SU-DHL-6 (cell line): Measurements from ENCODE around the gene MAPK8IP1.
"Not testable (repeated sequence)": the region's sequence is repeated elsewhere in the genome, so short reads cannot be mapped to it uniquely, and the experiment has no call there.

Experiments
- H2AFZ ChIP-seq: fragments of 200-600 bp; sonication (generic); 2 replicates; pipeline ENCODE4 v1.6.1; 2014; ENCODE audit warnings: low read depth, mild to moderate bottlenecking, moderate library complexity, mixed read lengths, antibody characterized with exemption, low read length; ENCODE audit not compliant: severe bottlenecking
- H3F3A ChIP-seq: fragments of 200-600 bp; shearing (Covaris generic); 2 replicates; pipeline ENCODE4 v1.6.0; 2016; ENCODE audit warnings: antibody characterized with exemption, mild to moderate bottlenecking; ENCODE audit not compliant: insufficient read depth
- H3K27ac ChIP-seq: fragments of 200-600 bp; sonication (generic); 2 replicates; pipeline ENCODE4 v1.5.1; 2016; ENCODE audit warnings: low read depth, mild to moderate bottlenecking, low read length, moderate library complexity, mixed read lengths
- H3K27me3 ChIP-seq: fragments of 200-600 bp; sonication (generic), shearing (Covaris generic); 2 replicates; pipeline ENCODE4 v1.6.0; 2014; ENCODE audit warnings: mild to moderate bottlenecking, low read length
- H3K36me3 ChIP-seq: fragments of 200-600 bp; sonication (generic); 2 replicates; pipeline ENCODE4 v1.6.1; 2014; ENCODE audit warnings: mild to moderate bottlenecking, low read length, mixed read lengths
- H3K4me2 ChIP-seq: fragments of 300-600, 200-600 bp; shearing (Covaris generic), sonication (generic); 2 replicates; pipeline ENCODE4 v1.6.0; 2014; ENCODE audit warnings: low read length, low read depth, mild to moderate bottlenecking; ENCODE audit not compliant: poor library complexity, severe bottlenecking
- H3K4me3 ChIP-seq: fragments of 200-600 bp; sonication (generic); 2 replicates; pipeline ENCODE4 v1.5.1; 2014; ENCODE audit warnings: antibody characterized with exemption, low read length, mild to moderate bottlenecking, mixed read lengths; ENCODE audit not compliant: insufficient read depth, poor library complexity, severe bottlenecking
- H3K79me2 ChIP-seq: fragments of 200-600 bp; sonication (generic); 2 replicates; pipeline ENCODE4 v1.6.1; 2014; ENCODE audit warnings: mild to moderate bottlenecking, low read length, moderate library complexity; ENCODE audit not compliant: insufficient read depth
- H3K9ac ChIP-seq: fragments of 200-600 bp; sonication (generic); 2 replicates; pipeline ENCODE4 v1.7.0; 2014; ENCODE audit warnings: mild to moderate bottlenecking, low read length
- H3K9me2 ChIP-seq: fragments of 200-600 bp; sonication (generic); replicated peaks from 2 replicates; pipeline ENCODE4 v1.6.1; 2014; ENCODE audit warnings: low read length; ENCODE audit not compliant: insufficient read depth
- H3K9me3 ChIP-seq: fragments of 200-600 bp; sonication (generic); 2 replicates; pipeline ENCODE4 v1.6.1; 2014; ENCODE audit warnings: low read length, mixed read lengths; ENCODE audit not compliant: insufficient read depth
- H4K20me1 ChIP-seq: fragments of 200-600 bp; sonication (generic); 2 replicates; pipeline ENCODE4 v1.6.1; 2014; ENCODE audit warnings: low read depth, mild to moderate bottlenecking, antibody characterized with exemption, low read length, moderate library complexity, mixed read lengths
- EZH2phosphoT487 ChIP-seq: fragments of 200-600 bp; sonication (generic), shearing (Covaris generic); conservative IDR thresholded peaks from 2 replicates; pipeline ENCODE4 v1.6.1; 2018; ENCODE audit warnings: mild to moderate bottlenecking, antibody characterized with exemption, low read length, moderate library complexity, mixed read lengths
- TF ChIP-seq, protein P1 (sequence below): fragments of 200-600 bp; sonication (generic); IDR thresholded peaks from one replicate; pipeline ENCODE4 v1.5.1; 2017; ENCODE audit warnings: antibody characterized with exemption, mild to moderate bottlenecking, low read length, moderate library complexity; ENCODE audit not compliant: insufficient read depth, poor library complexity, severe bottlenecking

The MAPK8IP1 gene

DNA sequence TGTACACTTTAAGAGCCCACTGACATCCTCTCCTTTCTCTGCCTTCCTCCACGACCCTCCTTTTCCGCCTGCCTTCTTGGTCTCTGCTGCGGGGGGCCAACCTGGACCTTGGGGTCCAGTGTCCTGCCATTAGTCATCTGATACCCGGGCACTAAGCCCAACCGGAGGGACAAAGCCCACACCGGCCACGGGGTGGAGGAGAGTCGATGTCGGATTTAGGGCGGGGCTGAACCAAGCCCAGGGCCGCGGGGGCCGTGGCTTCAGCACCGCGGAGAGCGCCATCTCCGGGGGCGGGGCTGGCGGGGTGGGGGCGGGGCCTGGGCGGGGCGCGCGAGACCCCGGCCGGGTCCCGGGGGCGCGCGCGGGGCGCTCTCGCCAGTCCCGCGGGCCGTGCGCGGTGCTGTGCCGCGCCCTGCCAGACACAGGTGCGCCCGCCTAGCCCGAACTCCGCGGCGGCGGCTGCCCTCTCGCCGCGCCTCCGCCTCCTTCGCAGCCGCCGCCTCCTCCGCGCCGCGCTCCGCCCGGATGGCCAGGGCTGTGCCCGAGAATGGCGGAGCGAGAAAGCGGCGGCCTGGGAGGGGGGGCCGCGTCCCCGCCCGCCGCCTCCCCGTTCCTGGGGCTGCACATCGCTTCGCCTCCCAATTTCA is at the start of gene MAPK8IP1:
Gene MAPK8IP1, plus strand, starts transcription at position 378 of the 647 bp plus-strand sequence. Its CDS starts 170 bp downstream, at position 548.
- no peak for TF ChIP-seq EZH2phosphoT487
- TF ChIP-seq, protein P1, sequence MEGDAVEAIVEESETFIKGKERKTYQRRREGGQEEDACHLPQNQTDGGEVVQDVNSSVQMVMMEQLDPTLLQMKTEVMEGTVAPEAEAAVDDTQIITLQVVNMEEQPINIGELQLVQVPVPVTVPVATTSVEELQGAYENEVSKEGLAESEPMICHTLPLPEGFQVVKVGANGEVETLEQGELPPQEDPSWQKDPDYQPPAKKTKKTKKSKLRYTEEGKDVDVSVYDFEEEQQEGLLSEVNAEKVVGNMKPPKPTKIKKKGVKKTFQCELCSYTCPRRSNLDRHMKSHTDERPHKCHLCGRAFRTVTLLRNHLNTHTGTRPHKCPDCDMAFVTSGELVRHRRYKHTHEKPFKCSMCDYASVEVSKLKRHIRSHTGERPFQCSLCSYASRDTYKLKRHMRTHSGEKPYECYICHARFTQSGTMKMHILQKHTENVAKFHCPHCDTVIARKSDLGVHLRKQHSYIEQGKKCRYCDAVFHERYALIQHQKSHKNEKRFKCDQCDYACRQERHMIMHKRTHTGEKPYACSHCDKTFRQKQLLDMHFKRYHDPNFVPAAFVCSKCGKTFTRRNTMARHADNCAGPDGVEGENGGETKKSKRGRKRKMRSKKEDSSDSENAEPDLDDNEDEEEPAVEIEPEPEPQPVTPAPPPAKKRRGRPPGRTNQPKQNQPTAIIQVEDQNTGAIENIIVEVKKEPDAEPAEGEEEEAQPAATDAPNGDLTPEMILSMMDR, result no peak
- H2AFZ ChIP-seq, result no peak within 1 kb of the TSS
- H3K4me3 ChIP-seq, result peak within 1 kb of the TSS; percentile 52
- H3K9ac ChIP-seq, result peak within 1 kb of the TSS; percentile 31; the same call in 1 of the 2 replicates
- H4K20me1 ChIP-seq, result no peaks in the 10 kb centered on the region
- no peaks in the 10 kb centered on the region for H3K27me3 ChIP-seq
- H3F3A ChIP-seq, result no peaks in the 10 kb centered on the region
- peak within 1 kb of the TSS; percentile 60 for H3K4me2 ChIP-seq
- no peaks in the 10 kb centered on the region for H3K79me2 ChIP-seq
- no peaks in the 10 kb centered on the region for H3K9me3 ChIP-seq
- H3K36me3 ChIP-seq, result no peaks in the 10 kb centered on the region
- no peak within 1 kb of the TSS for H3K27ac ChIP-seq
- no peaks in the 10 kb centered on the region for H3K9me2 ChIP-seq

DNA sequence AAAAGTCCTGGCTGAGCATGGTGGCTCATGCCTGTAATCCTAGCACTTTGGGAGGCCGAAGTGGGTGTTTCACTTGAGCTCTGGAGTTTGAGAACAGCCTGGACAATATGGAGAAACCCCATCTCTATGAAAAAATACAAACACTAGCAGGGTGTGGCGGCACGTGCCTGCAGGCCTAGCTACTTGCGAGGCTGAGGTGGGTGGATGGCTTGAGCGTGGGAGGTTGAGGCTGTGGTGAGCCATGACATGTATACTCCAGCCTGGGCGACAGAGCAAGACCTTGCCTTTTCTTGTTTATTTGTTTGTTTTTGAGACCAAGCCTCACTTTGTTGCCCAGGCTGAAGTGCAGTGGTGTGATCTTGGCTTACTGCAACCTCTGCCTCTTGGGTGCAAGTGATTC is 46.2 kb upstream of the MAPK8IP1 start:
- no peaks in the 10 kb centered on the region for H3K36me3 ChIP-seq
- H3F3A ChIP-seq, result no peaks in the 10 kb centered on the region

DNA sequence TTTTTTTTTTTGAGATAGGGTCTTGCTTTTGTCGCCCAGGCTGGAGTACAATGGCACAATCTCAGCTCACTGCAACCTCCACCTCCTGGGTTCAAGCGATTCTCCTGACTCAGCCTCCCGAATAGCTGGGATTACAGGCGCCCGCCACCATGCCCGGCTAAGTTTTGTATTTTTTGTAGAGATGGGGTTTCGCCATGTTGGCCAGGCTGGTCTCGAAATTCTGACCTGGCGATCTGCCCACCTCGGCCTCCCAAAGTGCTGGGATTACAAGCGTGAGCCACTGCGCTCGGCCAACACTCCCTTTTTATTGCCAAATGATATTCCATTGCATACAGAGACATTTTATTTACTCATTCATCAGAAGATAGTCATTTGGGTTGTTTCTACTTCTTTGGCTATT is 45.2 kb upstream of the MAPK8IP1 start:
- H3K9me2 ChIP-seq, H4K20me1 ChIP-seq, H3K36me3 ChIP-seq, H3K79me2 ChIP-seq, H2AFZ ChIP-seq, H3K27me3 ChIP-seq, H3K4me3 ChIP-seq, H3K9ac ChIP-seq, H3K4me2 ChIP-seq, H3F3A ChIP-seq, H3K27ac ChIP-seq, H3K9me3 ChIP-seq: not testable (repeated sequence)

More for the DNA sequence above, 46.2 kb upstream of the MAPK8IP1 start:
- H3K4me3 ChIP-seq, result no peak overlapping the region
- no peak overlapping the region for H3K4me2 ChIP-seq
- H3K9me3 ChIP-seq, result no peaks in the 10 kb centered on the region
- H3K79me2 ChIP-seq, result no peaks in the 10 kb centered on the region
- no peak overlapping the region for H3K27ac ChIP-seq
- no peaks in the 10 kb centered on the region for H4K20me1 ChIP-seq
- TF ChIP-seq, protein P1, result no peak
- no peak for TF ChIP-seq EZH2phosphoT487
- no peaks in the 10 kb centered on the region for H3K9me2 ChIP-seq
- H3K9ac ChIP-seq, result no peak overlapping the region
- no peak overlapping the region for H2AFZ ChIP-seq
- no peaks in the 10 kb centered on the region for H3K27me3 ChIP-seq

DNA sequence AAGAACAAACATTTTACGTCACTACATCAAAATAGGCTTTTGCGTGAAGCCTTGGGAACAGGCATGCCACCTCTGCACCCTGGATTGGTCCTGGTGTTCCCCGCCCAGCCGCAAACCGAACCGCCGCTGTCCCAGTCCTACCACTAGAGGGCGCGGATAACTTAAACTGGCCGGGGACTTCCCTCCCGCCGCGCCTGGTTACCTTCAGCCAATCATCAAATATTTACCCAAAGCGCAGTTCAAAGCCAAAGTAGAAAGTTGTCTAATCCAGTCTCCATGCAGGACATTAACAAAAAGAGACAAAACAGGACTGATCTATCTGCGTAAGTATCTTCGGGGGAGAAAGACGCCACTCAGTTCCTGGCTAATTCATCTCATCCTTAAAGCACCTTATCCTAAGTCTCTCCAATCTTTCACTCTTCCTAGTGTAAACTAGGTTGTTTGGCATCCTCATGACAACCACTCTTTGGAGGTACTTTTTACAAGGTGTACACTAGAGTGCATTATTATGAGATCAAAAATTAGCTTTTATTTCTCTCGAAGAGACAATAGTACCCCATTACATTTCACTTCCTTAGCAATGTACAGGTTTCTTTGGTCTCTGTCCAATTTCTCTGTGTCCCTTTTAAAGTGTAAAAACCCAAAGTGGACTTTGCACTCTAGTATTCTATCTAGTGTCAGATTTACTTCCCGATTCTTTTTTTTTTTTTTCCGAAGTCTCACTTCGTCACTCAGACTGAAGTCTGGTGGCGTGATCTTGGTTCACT is 42.1 kb upstream of the MAPK8IP1 start:
- no peaks in the 10 kb centered on the region for H4K20me1 ChIP-seq

More for the DNA sequence above, 42.1 kb upstream of the MAPK8IP1 start:
- H3K4me2 ChIP-seq, result peak overlapping the region; percentile 52
- TF ChIP-seq, protein P1, result peak; percentile 97
- no peak for TF ChIP-seq EZH2phosphoT487
- H3K36me3 ChIP-seq, result no peaks in the 10 kb centered on the region
- H3K27me3 ChIP-seq, result no peaks in the 10 kb centered on the region
- H3K79me2 ChIP-seq, result no peaks in the 10 kb centered on the region
- H2AFZ ChIP-seq, result peak overlapping the region; percentile 84
- no peaks in the 10 kb centered on the region for H3K9me3 ChIP-seq
- no peaks in the 10 kb centered on the region for H3K9me2 ChIP-seq
- H3F3A ChIP-seq, result no peaks in the 10 kb centered on the region
- H3K27ac ChIP-seq, result no peak overlapping the region
- no peak overlapping the region for H3K9ac ChIP-seq
- H3K4me3 ChIP-seq, result no peak overlapping the region
